HepG2 (cell line): Measurements from ENCODE around the gene UQCRC1. TPM values are rescaled to one million over a fixed set of nuclear protein-coding genes. Genes with fewer than 3 reads are reported as not detected.
A peak's percentile ranks its signal among the peaks of the same experiment; 100 is the strongest.

Experiments
- ATRX ChIP-seq: sonication (generic); formaldehyde crosslinking; IDR thresholded peaks from 2 replicates; pipeline ENCODE4 v1.4.0; 2020; ENCODE audit warnings: missing genetic modification reagents, borderline replicate concordance
- CEBPG ChIP-seq: IDR thresholded peaks from 2 replicates; pipeline ENCODE4 v1.6.1; 2016
- HNF4G ChIP-seq, 2 experiments: sonication (generic) in 1 of 2; formaldehyde crosslinking in 1 of 2; IDR thresholded peaks; 2 replicates each; pipeline versions ENCODE4 v1.4.0 to v1.6.1; 2011 to 2020; ENCODE audit warnings: borderline replicate concordance in 2 of 2, low read depth in 2 of 2, mild to moderate bottlenecking in 2 of 2, low read length in 1 of 2, missing genetic modification reagents in 1 of 2, moderate library complexity in 1 of 2
- HNRNPUL1 ChIP-seq: fragments of 200-400 bp; formaldehyde crosslinking; IDR thresholded peaks from 2 replicates; pipeline ENCODE4 v1.6.1; 2017; ENCODE audit warnings: low read depth, mild to moderate bottlenecking, low read length, moderate library complexity
- ISX ChIP-seq: sonication (generic); formaldehyde crosslinking; conservative IDR thresholded peaks from 2 replicates; pipeline ENCODE4 v1.5.0; 2020; ENCODE audit warnings: missing genetic modification reagents
- JDP2 ChIP-seq: sonication (generic); formaldehyde crosslinking; IDR thresholded peaks from 2 replicates; pipeline ENCODE4 v1.8.1; 2022; ENCODE audit warnings: missing genetic modification reagents, borderline replicate concordance
- KDM6A ChIP-seq: IDR thresholded peaks from 2 replicates; pipeline ENCODE4 v1.6.1; 2016; ENCODE audit warnings: low read depth
- KLF11 ChIP-seq: IDR thresholded peaks from 2 replicates; pipeline ENCODE4 v1.6.1; 2016; ENCODE audit warnings: missing compliant biosample characterization
- SCMH1 ChIP-seq: sonication (generic); formaldehyde crosslinking; IDR thresholded peaks from 2 replicates; pipeline ENCODE4 v1.9.0; 2021; ENCODE audit warnings: missing genetic modification reagents, mild to moderate bottlenecking, borderline replicate concordance
- U2AF2 ChIP-seq: fragments of 200-400 bp; formaldehyde crosslinking; IDR thresholded peaks from 2 replicates; pipeline ENCODE4 v1.6.1; 2017; ENCODE audit warnings: low read depth, mild to moderate bottlenecking, low read length
- ZBTB4 ChIP-seq: sonication (generic); formaldehyde crosslinking; IDR thresholded peaks from 2 replicates; pipeline ENCODE4 v1.4.0; 2020; ENCODE audit warnings: missing genetic modification reagents, mild to moderate bottlenecking, borderline replicate concordance
- ZFP41 ChIP-seq: sonication (generic); formaldehyde crosslinking; IDR thresholded peaks from 2 replicates; pipeline ENCODE4 v1.4.0; 2020; ENCODE audit warnings: mild to moderate bottlenecking, missing genetic modification reagents, borderline replicate concordance
- ZFP62 ChIP-seq: sonication (generic); formaldehyde crosslinking; IDR thresholded peaks from 2 replicates; pipeline ENCODE4 v1.4.0; 2020; ENCODE audit warnings: missing genetic modification reagents
- ZNF260 ChIP-seq: sonication (generic); formaldehyde crosslinking; IDR thresholded peaks from 2 replicates; pipeline ENCODE4 v1.4.0; 2020; ENCODE audit warnings: missing genetic modification reagents, low read depth, mild to moderate bottlenecking, borderline replicate concordance
- ZNF468 ChIP-seq: sonication (generic); formaldehyde crosslinking; IDR thresholded peaks from 2 replicates; pipeline ENCODE4 v1.8.0; 2022; ENCODE audit warnings: mild to moderate bottlenecking, moderate library complexity, missing genetic modification reagents
- ZNF501 ChIP-seq: sonication (generic); formaldehyde crosslinking; IDR thresholded peaks from 2 replicates; pipeline ENCODE4 v1.5.1; 2020; ENCODE audit warnings: mild to moderate bottlenecking, moderate library complexity, missing genetic modification reagents
- ZNF670 ChIP-seq: sonication (generic); formaldehyde crosslinking; IDR thresholded peaks from 2 replicates; pipeline ENCODE4 v1.8.0; 2022; ENCODE audit warnings: mild to moderate bottlenecking, missing genetic modification reagents, borderline replicate concordance
- ZNF747 ChIP-seq: sonication (generic); formaldehyde crosslinking; IDR thresholded peaks from 2 replicates; pipeline ENCODE4 v1.8.1; 2023; ENCODE audit warnings: missing genetic modification reagents, mild to moderate bottlenecking, borderline replicate concordance
- polyA plus RNA-seq, 8 experiments: library from polyadenylated mRNA; depleted of rRNA in 3 of 8; stranded (reverse) in 7 of 8; unstranded in 1 of 8; fragments of >200 nt; fragmentation: Illumina TruSeq in 4 of 8; extraction: Trizol in 4 of 8; gene quantifications; 2 replicates each; pipeline versions ENCODE4 v1.2.1 to v1.2.3, GENCODE V29; 2011 to 2016; ENCODE audit warnings: low read depth in 4 of 8, missing spikeins in 1 of 8, mixed read lengths in 1 of 8; ENCODE audit not compliant: insufficient read depth in 1 of 8
- total RNA-seq, 5 experiments: library from RNA; depleted of rRNA; stranded (reverse); fragments of >200 nt; fragmentation: Illumina TruSeq; extraction: Trizol; gene quantifications; 2 replicates each; pipeline ENCODE4 v1.2.3, GENCODE V29; 2016; ENCODE audit warnings: low read depth in 1 of 5
- TF ChIP-seq, protein P1 (sequence below): sonication (generic); formaldehyde crosslinking; IDR thresholded peaks from 2 replicates; pipeline ENCODE4 v1.4.0; 2020; ENCODE audit warnings: missing genetic modification reagents, mild to moderate bottlenecking, borderline replicate concordance
- TF ChIP-seq, protein P2 (sequence below): sonication (generic); formaldehyde crosslinking; IDR thresholded peaks from 2 replicates; pipeline ENCODE4 v1.5.1; 2020; ENCODE audit warnings: mild to moderate bottlenecking, missing genetic modification reagents
- TF ChIP-seq, protein P3 (sequence below): sonication (generic); formaldehyde crosslinking; IDR thresholded peaks from 2 replicates; pipeline ENCODE4 v1.4.0; 2020; ENCODE audit warnings: missing genetic modification reagents

UQCRC1 gene
- total and polyA plus RNA-seq, 2 of the 13 experiments (the other 11 are each of a cell fraction or from before 2014, with no cell fraction given), result 316 to 680 TPM

- TF ChIP-seq ZBTB4 (CRISPR knock-in tag) (no peak), U2AF2 (no peak), ZNF468 (CRISPR knock-in tag) (no peak), ZFP62 (CRISPR knock-in tag) (no peak), ZNF670 (CRISPR knock-in tag) (no peak), ATRX (CRISPR knock-in tag) (no peak), ZNF747 (CRISPR knock-in tag) (no peak), HNF4G (IDR thresholded peaks at IDR 0.05; ENCODE audit: borderline replicate concordance, low read depth, low read length) (peak; percentile 68; the same call in 1 of the 2 replicates), HNF4G (CRISPR knock-in tag; IDR thresholded peaks at IDR 0.05; ENCODE audit: borderline replicate concordance, low read depth) (no peak), SCMH1 (CRISPR knock-in tag) (no peak), KLF11 (CRISPR knock-in tag) (no peak), ZNF501 (CRISPR knock-in tag) (no peak), ZNF260 (CRISPR knock-in tag) (no peak), CEBPG (CRISPR knock-in tag) (no peak), JDP2 (CRISPR knock-in tag) (no peak), ISX (CRISPR knock-in tag) (no peak), HNRNPUL1 (no peak), ZFP41 (CRISPR knock-in tag) (no peak), KDM6A (CRISPR knock-in tag) (no peak)
- TF ChIP-seq, protein P1, sequence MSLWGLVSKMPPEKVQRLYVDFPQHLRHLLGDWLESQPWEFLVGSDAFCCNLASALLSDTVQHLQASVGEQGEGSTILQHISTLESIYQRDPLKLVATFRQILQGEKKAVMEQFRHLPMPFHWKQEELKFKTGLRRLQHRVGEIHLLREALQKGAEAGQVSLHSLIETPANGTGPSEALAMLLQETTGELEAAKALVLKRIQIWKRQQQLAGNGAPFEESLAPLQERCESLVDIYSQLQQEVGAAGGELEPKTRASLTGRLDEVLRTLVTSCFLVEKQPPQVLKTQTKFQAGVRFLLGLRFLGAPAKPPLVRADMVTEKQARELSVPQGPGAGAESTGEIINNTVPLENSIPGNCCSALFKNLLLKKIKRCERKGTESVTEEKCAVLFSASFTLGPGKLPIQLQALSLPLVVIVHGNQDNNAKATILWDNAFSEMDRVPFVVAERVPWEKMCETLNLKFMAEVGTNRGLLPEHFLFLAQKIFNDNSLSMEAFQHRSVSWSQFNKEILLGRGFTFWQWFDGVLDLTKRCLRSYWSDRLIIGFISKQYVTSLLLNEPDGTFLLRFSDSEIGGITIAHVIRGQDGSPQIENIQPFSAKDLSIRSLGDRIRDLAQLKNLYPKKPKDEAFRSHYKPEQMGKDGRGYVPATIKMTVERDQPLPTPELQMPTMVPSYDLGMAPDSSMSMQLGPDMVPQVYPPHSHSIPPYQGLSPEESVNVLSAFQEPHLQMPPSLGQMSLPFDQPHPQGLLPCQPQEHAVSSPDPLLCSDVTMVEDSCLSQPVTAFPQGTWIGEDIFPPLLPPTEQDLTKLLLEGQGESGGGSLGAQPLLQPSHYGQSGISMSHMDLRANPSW, result no peak
- TF ChIP-seq, protein P2, sequence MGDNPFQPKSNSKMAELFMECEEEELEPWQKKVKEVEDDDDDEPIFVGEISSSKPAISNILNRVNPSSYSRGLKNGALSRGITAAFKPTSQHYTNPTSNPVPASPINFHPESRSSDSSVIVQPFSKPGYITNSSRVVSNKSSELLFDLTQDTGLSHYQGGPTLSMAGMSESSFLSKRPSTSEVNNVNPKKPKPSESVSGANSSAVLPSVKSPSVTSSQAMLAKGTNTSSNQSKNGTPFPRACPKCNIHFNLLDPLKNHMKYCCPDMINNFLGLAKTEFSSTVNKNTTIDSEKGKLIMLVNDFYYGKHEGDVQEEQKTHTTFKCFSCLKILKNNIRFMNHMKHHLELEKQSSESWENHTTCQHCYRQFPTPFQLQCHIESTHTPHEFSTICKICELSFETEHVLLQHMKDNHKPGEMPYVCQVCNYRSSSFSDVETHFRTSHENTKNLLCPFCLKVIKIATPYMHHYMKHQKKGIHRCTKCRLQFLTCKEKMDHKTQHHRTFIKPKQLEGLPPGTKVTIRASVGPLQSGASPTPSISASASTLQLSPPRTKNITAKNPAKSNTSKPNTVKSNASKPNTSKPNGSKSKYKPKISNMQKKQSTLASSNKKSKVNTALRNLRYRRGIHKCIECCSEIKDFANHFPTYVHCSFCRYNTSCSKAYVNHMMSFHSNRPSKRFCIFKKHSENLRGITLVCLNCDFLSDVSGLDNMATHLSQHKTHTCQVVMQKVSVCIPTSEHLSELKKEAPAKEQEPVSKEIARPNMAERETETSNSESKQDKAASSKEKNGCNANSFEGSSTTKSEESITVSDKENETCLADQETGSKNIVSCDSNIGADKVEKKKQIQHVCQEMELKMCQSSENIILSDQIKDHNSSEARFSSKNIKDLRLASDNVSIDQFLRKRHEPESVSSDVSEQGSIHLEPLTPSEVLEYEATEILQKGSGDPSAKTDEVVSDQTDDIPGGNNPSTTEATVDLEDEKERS (CRISPR knock-in tag), result no peak
- TF ChIP-seq, protein P3, sequence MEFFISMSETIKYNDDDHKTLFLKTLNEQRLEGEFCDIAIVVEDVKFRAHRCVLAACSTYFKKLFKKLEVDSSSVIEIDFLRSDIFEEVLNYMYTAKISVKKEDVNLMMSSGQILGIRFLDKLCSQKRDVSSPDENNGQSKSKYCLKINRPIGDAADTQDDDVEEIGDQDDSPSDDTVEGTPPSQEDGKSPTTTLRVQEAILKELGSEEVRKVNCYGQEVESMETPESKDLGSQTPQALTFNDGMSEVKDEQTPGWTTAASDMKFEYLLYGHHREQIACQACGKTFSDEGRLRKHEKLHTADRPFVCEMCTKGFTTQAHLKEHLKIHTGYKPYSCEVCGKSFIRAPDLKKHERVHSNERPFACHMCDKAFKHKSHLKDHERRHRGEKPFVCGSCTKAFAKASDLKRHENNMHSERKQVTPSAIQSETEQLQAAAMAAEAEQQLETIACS (CRISPR knock-in tag), result no peak
These were observed 36.9 kb downstream of the UQCRC1 start (continued) for GRCh38 chr3:48572517-48572916.
